Measurements from ENCODE around the gene PDP2. TPM values are rescaled to one million over a fixed set of nuclear protein-coding genes. Genes with fewer than 3 reads are reported as not detected.
"Not testable (repeated sequence)": the region's sequence is repeated elsewhere in the genome, so short reads cannot be mapped to it uniquely, and the experiment has no call there.

The PDP2 gene
- total RNA-seq, 4 donors from 2014 or later: 17.9 to 48.2 (median 20.5) TPM

- no peak for ATAC-seq (ENCODE audit: low FRiP score)
- DNase-seq (ENCODE audit: low spot score): no peak
- no peak for TF ChIP-seq CTCF (IDR thresholded peaks at IDR 0.05)
Measured at GRCh38 chr16:66859397-66860068, 20.8 kb upstream of the PDP2 start.

- DNase-seq (ENCODE audit: low spot score) (no peak), ATAC-seq (ENCODE audit: low FRiP score) (no peak)
- no peak for TF ChIP-seq CTCF (IDR thresholded peaks at IDR 0.05)
Measured at GRCh38 chr16:66862023-66862520, 18.2 kb upstream of the PDP2 start.

- TF ChIP-seq CTCF (IDR thresholded peaks at IDR 0.05): no peak
- ATAC-seq (ENCODE audit: low FRiP score) (no peak), DNase-seq (ENCODE audit: low spot score) (no peak)
Measured at GRCh38 chr16:66863707-66864106, 16.6 kb upstream of the PDP2 start.

- no peak for TF ChIP-seq CTCF (IDR thresholded peaks at IDR 0.05)
- no peak for ATAC-seq (ENCODE audit: low FRiP score)
- no peak for DNase-seq (ENCODE audit: low spot score)
Measured at GRCh38 chr16:66869424-66869823, 10.9 kb upstream of the PDP2 start.

- ATAC-seq (ENCODE audit: low FRiP score); DNase-seq (ENCODE audit: low spot score): not testable (repeated sequence)
Measured at GRCh38 chr16:66871363-66871762, 9.0 kb upstream of the PDP2 start.

GRCh38 chr16:66871840-66872239, 8.5 kb upstream of the PDP2 start:
- DNase-seq (ENCODE audit: low spot score): no peak
- TF ChIP-seq CTCF (IDR thresholded peaks at IDR 0.05): no peak
- no peak for ATAC-seq (ENCODE audit: low FRiP score)

GRCh38 chr16:66872559-66872942, 7.8 kb upstream of the PDP2 start:
- no peak for DNase-seq (ENCODE audit: low spot score)
- TF ChIP-seq CTCF (IDR thresholded peaks at IDR 0.05): no peak
- no peak for ATAC-seq (ENCODE audit: low FRiP score)

Measured in omental fat pad (tissue), 4 donors.